Transverse colon (tissue), 4 donors: ENCODE data around the gene ZCCHC9.

Source experiments
- CTCF ChIP-seq, 5 experiments: fragments of 200-600 bp in 3 of 5; fragments of 450-650 bp in 2 of 5; sonication (generic) in 3 of 5; IDR thresholded peaks; 1 replicate in 2 of 5; 2 replicates in 3 of 5; pipeline ENCODE4 v1.5.1; 2016 to 2017; ENCODE audit warnings: antibody characterized with exemption in 5 of 5, inconsistent platforms in 3 of 5, mild to moderate bottlenecking in 2 of 5, moderate library complexity in 1 of 5
- POLR2A ChIP-seq: fragments of 450-650 bp; IDR thresholded peaks from one replicate; pipeline ENCODE4 v1.6.1; 2016; ENCODE audit warnings: antibody characterized with exemption, mild to moderate bottlenecking, moderate library complexity
- POLR2AphosphoS5 ChIP-seq, 3 donors: sonication (generic); formaldehyde crosslinking; IDR thresholded peaks; one replicate each; pipeline ENCODE4 v1.6.1; 2016; ENCODE audit warnings: antibody characterized with exemption in 3 of 3

- TF ChIP-seq CTCF (IDR thresholded peaks at IDR 0.05) (no peak), POLR2AphosphoS5 (IDR thresholded peaks at IDR 0.05) (no peak), POLR2A (no peak)
These were observed 44.1 kb downstream of the ZCCHC9 start for GRCh38 chr5:81345411-81346003.
